HEK293 (cell line): ENCODE data around the gene SEPTIN5.

Experiments
- CTCF ChIA-PET: fragments of 350-600 bp; formaldehyde crosslinking; extraction: SDS; loops from one replicate; lab custom pipeline; 2021; ENCODE audit warnings: antibody characterized with exemption; lab: Yijun Ruan, JAX
- POLR2A ChIA-PET: fragments of 300-600 bp; formaldehyde crosslinking; extraction: SDS; loops from one replicate; lab custom pipeline; 2020; ENCODE audit warnings: antibody characterized with exemption, inconsistent platforms; lab: Yijun Ruan, JAX
- H3K27ac ChIP-seq: fragments of 200-500 bp; sonication (Bioruptor generic); 2 replicates; pipeline ENCODE4 v1.5.1; 2014; ENCODE audit warnings: low read depth, low read length, control low read depth, inconsistent platforms; ENCODE audit errors: extremely low read depth
- H3K36me3 ChIP-seq, 2 experiments: fragments of 200-500 bp in 1 of 2; sonication (Bioruptor generic) in 1 of 2; 1 replicate in 1 of 2; 2 replicates in 1 of 2; pipeline ENCODE4 v1.5.1; 2014 to 2017; ENCODE audit warnings: inconsistent platforms in 2 of 2, low read length in 2 of 2; ENCODE audit not compliant: control insufficient read depth in 2 of 2, insufficient read depth in 1 of 2
- H3K4me1 ChIP-seq: fragments of 200-500 bp; sonication (Bioruptor generic); 2 replicates; pipeline ENCODE4 v1.5.1; 2014; ENCODE audit warnings: mild to moderate bottlenecking, low read length, inconsistent platforms; ENCODE audit not compliant: control insufficient read depth, insufficient read depth
- H3K4me3 ChIP-seq: 2 replicates; pipeline ENCODE4 v1.5.1; 2011; ENCODE audit warnings: low read depth, mild to moderate bottlenecking, control low read depth, low read length, moderate library complexity
- H3K9me3 ChIP-seq: fragments of 200-500 bp; sonication (Bioruptor generic); 2 replicates; pipeline ENCODE4 v1.5.1; 2014; ENCODE audit warnings: low read depth, low read length, inconsistent platforms; ENCODE audit not compliant: control insufficient read depth, insufficient read depth
- BCL11A ChIP-seq: fragments of 450-650 bp; formaldehyde crosslinking; IDR thresholded peaks from 2 replicates; pipeline ENCODE4 v1.5.1; 2016; ENCODE audit warnings: low read depth, missing biosample characterization, missing genetic modification characterization
- EGR2 ChIP-seq: fragments of 450-650 bp; formaldehyde crosslinking; IDR thresholded peaks from 2 replicates; pipeline ENCODE4 v1.5.1; 2016; ENCODE audit warnings: low read depth, missing biosample characterization, missing genetic modification characterization
- GLI2 ChIP-seq: fragments of 450-650 bp; formaldehyde crosslinking; IDR thresholded peaks from 2 replicates; pipeline ENCODE4; 2017; ENCODE audit warnings: missing biosample characterization, missing genetic modification characterization, low read depth, borderline replicate concordance
- IKZF3 ChIP-seq: fragments of 450-650 bp; IDR thresholded peaks from 2 replicates; pipeline ENCODE4 v1.5.0; 2018; ENCODE audit warnings: missing biosample characterization, mild to moderate bottlenecking, missing genetic modification characterization, moderate library complexity
- MYNN ChIP-seq: fragments of 450-650 bp; formaldehyde crosslinking; IDR thresholded peaks from 2 replicates; pipeline ENCODE4 v1.5.1; 2016; ENCODE audit warnings: missing biosample characterization, missing genetic modification characterization, borderline replicate concordance
- SP3 ChIP-seq: fragments of 450-650 bp; formaldehyde crosslinking; IDR thresholded peaks from 2 replicates; pipeline ENCODE4 v1.5.1; 2016; ENCODE audit warnings: missing biosample characterization, missing genetic modification characterization
- TCF7L2 ChIP-seq: IDR thresholded peaks from 2 replicates; pipeline ENCODE4 v1.6.1; 2011; ENCODE audit warnings: low read depth, mild to moderate bottlenecking, inconsistent platforms, low read length, moderate library complexity, borderline replicate concordance
- ZBTB17 ChIP-seq: fragments of 450-650 bp; formaldehyde crosslinking; IDR thresholded peaks from 2 replicates; pipeline ENCODE4 v1.5.1; 2016; ENCODE audit warnings: missing biosample characterization, missing genetic modification characterization
- ZBTB49 ChIP-seq: fragments of 450-650 bp; formaldehyde crosslinking; IDR thresholded peaks from 2 replicates; pipeline ENCODE4 v1.5.1; 2016; ENCODE audit warnings: missing biosample characterization, missing genetic modification characterization, low read depth
- ZBTB7A ChIP-seq: fragments of 450-650 bp; formaldehyde crosslinking; IDR thresholded peaks from 2 replicates; pipeline ENCODE4 v1.5.1; 2016; ENCODE audit warnings: low read depth, missing biosample characterization, missing genetic modification characterization
- ZFHX2 ChIP-seq: fragments of 450-650 bp; formaldehyde crosslinking; conservative IDR thresholded peaks from 2 replicates; pipeline ENCODE4 v1.5.1; 2016; ENCODE audit warnings: missing biosample characterization, missing genetic modification characterization
- ZFP3 ChIP-seq: fragments of 450-650 bp; formaldehyde crosslinking; IDR thresholded peaks from 2 replicates; pipeline ENCODE4 v1.5.1; 2016; ENCODE audit warnings: low read depth, missing biosample characterization, missing genetic modification characterization
- ZFP41 ChIP-seq: fragments of 450-650 bp; formaldehyde crosslinking; IDR thresholded peaks from 2 replicates; pipeline ENCODE4 v1.5.1; 2016; ENCODE audit warnings: missing biosample characterization, missing genetic modification characterization, borderline replicate concordance
- ZNF202 ChIP-seq: fragments of 450-650 bp; formaldehyde crosslinking; IDR thresholded peaks from 2 replicates; pipeline ENCODE4 v1.5.1; 2016; ENCODE audit warnings: missing biosample characterization, missing genetic modification characterization, borderline replicate concordance
- ZNF221 ChIP-seq: fragments of 450-650 bp; formaldehyde crosslinking; IDR thresholded peaks from 2 replicates; pipeline ENCODE4 v1.5.1; 2017; ENCODE audit warnings: missing biosample characterization, missing genetic modification characterization, borderline replicate concordance
- ZNF302 ChIP-seq: fragments of 450-650 bp; formaldehyde crosslinking; IDR thresholded peaks from 2 replicates; pipeline ENCODE4 v1.5.1; 2016; ENCODE audit warnings: missing biosample characterization, missing genetic modification characterization, low read depth
- ZNF37A ChIP-seq: fragments of 450-650 bp; IDR thresholded peaks from 2 replicates; pipeline ENCODE4 v1.5.1; 2018; ENCODE audit warnings: missing biosample characterization, missing genetic modification characterization
- ZNF530 ChIP-seq: fragments of 450-650 bp; formaldehyde crosslinking; IDR thresholded peaks from 2 replicates; pipeline ENCODE4 v1.5.1; 2016; ENCODE audit warnings: low read depth, missing biosample characterization, missing genetic modification characterization
- ZNF596 ChIP-seq: fragments of 450-650 bp; IDR thresholded peaks from 2 replicates; pipeline ENCODE4 v1.5.0; 2018; ENCODE audit warnings: missing biosample characterization, mild to moderate bottlenecking, missing genetic modification characterization, moderate library complexity
- ZNF600 ChIP-seq: fragments of 450-650 bp; formaldehyde crosslinking; IDR thresholded peaks from 2 replicates; pipeline ENCODE4 v1.5.1; 2016; ENCODE audit warnings: missing biosample characterization, missing genetic modification characterization
- ZNF707 ChIP-seq: fragments of 450-650 bp; formaldehyde crosslinking; IDR thresholded peaks from 2 replicates; pipeline ENCODE4 v1.5.1; 2016; ENCODE audit warnings: missing biosample characterization, missing genetic modification characterization

The SEPTIN5 gene

GRCh38 chr22:19749876-19750275 is 35.6 kb downstream of the SEPTIN5 start:
- H3K27ac ChIP-seq, result no peak overlapping the region
- H3K4me1 ChIP-seq, result no peaks in the 10 kb centered on the region
- no peaks in the 10 kb centered on the region for H3K36me3 ChIP-seq
- ChIA-PET CTCF (interaction anchor here (1.1 kb wide), 2 partner anchors 13 to 19 kb away, joined by 5 read pairs; no protein-coding TSS in a partner anchor), POLR2A (no interaction called here)
- no peak overlapping the region for H3K4me3 ChIP-seq
- no peaks in the 10 kb centered on the region for H3K9me3 ChIP-seq
- TF ChIP-seq ZNF202 (tag by site-specific recombination) (no peak), ZNF530 (no peak), BCL11A (tag by site-specific recombination) (no peak)

- ChIA-PET CTCF (interaction anchor here (1.1 kb wide), 3 partner anchors 12 to 20 kb away, joined by 5 to 12 read pairs (median 5); no protein-coding TSS in a partner anchor), POLR2A (interaction anchor here (0.5 to 1.2 kb wide), 2 partner anchors 21 to 160 kb away, joined by 3 to 4 read pairs; no protein-coding TSS in a partner anchor)
- Histone ChIP-seq H3K27ac (no peak overlapping the region), H3K4me3 (no peak overlapping the region), H3K36me3 (no peaks in the 10 kb centered on the region), H3K9me3 (no peaks in the 10 kb centered on the region), H3K4me1 (no peaks in the 10 kb centered on the region)
- TF ChIP-seq ZFP41 (tag by site-specific recombination), result no peak
- TF ChIP-seq ZBTB17 (tag by site-specific recombination), result peak; percentile 41
- TF ChIP-seq ZNF221, result no peak
- TF ChIP-seq ZBTB7A (tag by site-specific recombination), result no peak
- no peak for TF ChIP-seq ZNF596 (tag by site-specific recombination)
- TF ChIP-seq EGR2 (tag by site-specific recombination), result 0 out of 2 replicates have a peak, but pooled peaks have one; percentile 10
- TF ChIP-seq GLI2 (tag by site-specific recombination), result no peak
- 0 out of 2 replicates have a peak, but pooled peaks have one; percentile 12 for TF ChIP-seq ZFHX2 (tag by site-specific recombination)
- TF ChIP-seq ZFP3 (tag by site-specific recombination), result no peak
- TF ChIP-seq ZNF37A (tag by site-specific recombination), result no peak
- TF ChIP-seq SP3 (tag by site-specific recombination), result no peak
- peak; percentile 44; the same call in 1 of the 2 replicates for TF ChIP-seq ZNF600 (tag by site-specific recombination)
- TF ChIP-seq ZNF707 (tag by site-specific recombination), result no peak
- TF ChIP-seq TCF7L2, result no peak
Observed at GRCh38 chr22:19750507-19751490, 36.5 kb downstream of the SEPTIN5 start.

- CTCF ChIA-PET, result interaction anchor here (1.1 to 3.6 kb wide), 2 partner anchors 10 to 21 kb away, joined by 10 to 12 read pairs; no protein-coding TSS in a partner anchor
- Histone ChIP-seq H3K4me3 (no peak overlapping the region), H3K27ac (no peak overlapping the region), H3K9me3 (no peaks in the 10 kb centered on the region), H3K4me1 (no peaks in the 10 kb centered on the region), H3K36me3 (no peaks in the 10 kb centered on the region)
- POLR2A ChIA-PET, result interaction anchor here (0.5 to 1.2 kb wide), 2 partner anchors 22 to 159 kb away, joined by 3 to 4 read pairs; no protein-coding TSS in a partner anchor
- TF ChIP-seq ZNF302 (tag by site-specific recombination) (no peak), MYNN (tag by site-specific recombination) (no peak), ZBTB49 (tag by site-specific recombination) (no peak), IKZF3 (tag by site-specific recombination) (no peak)
Observed at GRCh38 chr22:19751497-19752245, 37.4 kb downstream of the SEPTIN5 start.
